ENCODE data around the gene TLK2. TPM values are rescaled to one million over a fixed set of nuclear protein-coding genes. Genes with fewer than 3 reads are reported as not detected.
"Not testable (repeated sequence)": the region's sequence is repeated elsewhere in the genome, so short reads cannot be mapped to it uniquely, and the experiment has no call there.

Gene TLK2
- polyA plus RNA-seq, 1 of the 3 experiments (the other 2 are of a cell fraction), result 51.9 TPM

- peaks cover 99% of the 10 kb centered on the region for H3K79me2 ChIP-seq (ENCODE audit: insufficient read depth)
These were observed 37.8 kb downstream of the TLK2 start for GRCh38 chr17:62516376-62516775.

GRCh38 chr17:62521295-62521694 lies 42.7 kb downstream of the TLK2 start:
- H4K20me1 ChIP-seq (ENCODE audit: insufficient read depth), result peaks cover 30% of the 10 kb centered on the region
- CTCF ChIA-PET; H3K27ac ChIP-seq (ENCODE audit: low read depth in 2 of 2, low read length in 1 of 2); H3K4me3 ChIP-seq (ENCODE audit: low read depth in 2 of 2, low read length in 1 of 2); POLR2A ChIA-PET; H3K9ac ChIP-seq; H3K4me1 ChIP-seq (ENCODE audit: control insufficient read depth in 1 of 2, insufficient read depth in 2 of 2, low read depth in 1 of 2, low read length in 1 of 2); H2AFZ ChIP-seq (ENCODE audit: low read depth); H3F3A ChIP-seq (replicated peaks; ENCODE audit: insufficient read depth); H3K9me3 ChIP-seq; H3K27me3 ChIP-seq (ENCODE audit: insufficient read depth); H3K4me2 ChIP-seq; H3K9me2 ChIP-seq; DNase-seq: not testable (repeated sequence)
- H3K36me3 ChIP-seq (replicated peaks in 1 of 2; ENCODE audit: control insufficient read depth in 1 of 2, insufficient read depth in 2 of 2, low read length in 1 of 2), result peaks cover 21 to 36% of the 10 kb centered on the region in 2 experiments
- peaks cover 60% of the 10 kb centered on the region for H3K79me2 ChIP-seq (ENCODE audit: insufficient read depth)
- WGBS (ENCODE audit: low lambda C conversion rate), result 91% methylated on average over 5 of the region's 5 CpGs

More at GRCh38 chr17:62516376-62516775, 37.8 kb downstream of the TLK2 start:
- POLR2A ChIA-PET; H3F3A ChIP-seq (replicated peaks; ENCODE audit: insufficient read depth); H3K4me3 ChIP-seq (ENCODE audit: low read depth in 2 of 2, low read length in 1 of 2); H3K27me3 ChIP-seq (ENCODE audit: insufficient read depth); CTCF ChIA-PET; H3K27ac ChIP-seq (ENCODE audit: low read depth in 2 of 2, low read length in 1 of 2); H2AFZ ChIP-seq (ENCODE audit: low read depth); H3K9me2 ChIP-seq; H3K4me2 ChIP-seq; H3K4me1 ChIP-seq (ENCODE audit: control insufficient read depth in 1 of 2, insufficient read depth in 2 of 2, low read depth in 1 of 2, low read length in 1 of 2); H3K9ac ChIP-seq; DNase-seq; H3K9me3 ChIP-seq: not testable (repeated sequence)
- 99% methylated on average over 11 of the region's 11 CpGs for WGBS (ENCODE audit: low lambda C conversion rate)
- H3K36me3 ChIP-seq (replicated peaks in 1 of 2; ENCODE audit: control insufficient read depth in 1 of 2, insufficient read depth in 2 of 2, low read length in 1 of 2), result peaks cover 0 to 31% of the 10 kb centered on the region in 2 experiments
- H4K20me1 ChIP-seq (ENCODE audit: insufficient read depth), result peaks cover 73% of the 10 kb centered on the region

GRCh38 chr17:62524077-62524476 lies 45.5 kb downstream of the TLK2 start:
- H3K27me3 ChIP-seq (ENCODE audit: insufficient read depth); POLR2A ChIA-PET; H3F3A ChIP-seq (replicated peaks; ENCODE audit: insufficient read depth); H3K9me3 ChIP-seq; H3K27ac ChIP-seq (ENCODE audit: low read depth in 2 of 2, low read length in 1 of 2); H3K4me1 ChIP-seq (ENCODE audit: control insufficient read depth in 1 of 2, insufficient read depth in 2 of 2, low read depth in 1 of 2, low read length in 1 of 2); H3K9me2 ChIP-seq; H3K4me2 ChIP-seq; H3K9ac ChIP-seq; H2AFZ ChIP-seq (ENCODE audit: low read depth); DNase-seq; H3K4me3 ChIP-seq (ENCODE audit: low read depth in 2 of 2, low read length in 1 of 2): not testable (repeated sequence)
- Histone ChIP-seq H4K20me1 (ENCODE audit: insufficient read depth) (peaks cover 13% of the 10 kb centered on the region), H3K36me3 (replicated peaks in 1 of 2; ENCODE audit: control insufficient read depth in 1 of 2, insufficient read depth in 2 of 2, low read length in 1 of 2) (peaks cover 24 to 40% of the 10 kb centered on the region in 2 experiments), H3K79me2 (ENCODE audit: insufficient read depth) (peaks cover 48% of the 10 kb centered on the region)
- 85% methylated on average over 6 of the region's 6 CpGs for WGBS (ENCODE audit: low lambda C conversion rate)
- CTCF ChIA-PET, result interaction anchor here (0.6 kb wide), 1 partner anchor 1493 kb away, joined by 3 read pairs; no protein-coding TSS in a partner anchor

GRCh38 chr17:62525317-62525716 lies 46.7 kb downstream of the TLK2 start:
- H3K9me3 ChIP-seq; H3K4me2 ChIP-seq; H3F3A ChIP-seq (replicated peaks; ENCODE audit: insufficient read depth); H3K27ac ChIP-seq (ENCODE audit: low read depth in 2 of 2, low read length in 1 of 2); H2AFZ ChIP-seq (ENCODE audit: low read depth); H4K20me1 ChIP-seq (ENCODE audit: insufficient read depth); H3K4me1 ChIP-seq (ENCODE audit: control insufficient read depth in 1 of 2, insufficient read depth in 2 of 2, low read depth in 1 of 2, low read length in 1 of 2); DNase-seq; H3K4me3 ChIP-seq (ENCODE audit: low read depth in 2 of 2, low read length in 1 of 2); CTCF ChIA-PET; H3K9ac ChIP-seq; POLR2A ChIA-PET; H3K9me2 ChIP-seq; H3K27me3 ChIP-seq (ENCODE audit: insufficient read depth): not testable (repeated sequence)
- Histone ChIP-seq H3K36me3 (replicated peaks in 1 of 2; ENCODE audit: control insufficient read depth in 1 of 2, insufficient read depth in 2 of 2, low read length in 1 of 2) (peaks cover 24 to 53% of the 10 kb centered on the region in 2 experiments), H3K79me2 (ENCODE audit: insufficient read depth) (peaks cover 44% of the 10 kb centered on the region)
- TF ChIP-seq PBX3 (IDR thresholded peaks at IDR 0.05), result 0 out of 2 replicates have a peak, but pooled peaks have one; percentile 9
- WGBS (ENCODE audit: low lambda C conversion rate), result 70% methylated on average over 6 of the region's 6 CpGs

GRCh38 chr17:62530936-62531335 lies 52.3 kb downstream of the TLK2 start:
- H3K4me2 ChIP-seq; H3F3A ChIP-seq (replicated peaks; ENCODE audit: insufficient read depth); CTCF ChIA-PET; H3K9me2 ChIP-seq; H3K27ac ChIP-seq (ENCODE audit: low read depth in 2 of 2, low read length in 1 of 2); POLR2A ChIA-PET; H3K4me3 ChIP-seq (ENCODE audit: low read depth in 2 of 2, low read length in 1 of 2); H3K9ac ChIP-seq; H3K4me1 ChIP-seq (ENCODE audit: control insufficient read depth in 1 of 2, insufficient read depth in 2 of 2, low read depth in 1 of 2, low read length in 1 of 2); H3K27me3 ChIP-seq (ENCODE audit: insufficient read depth); DNase-seq; H2AFZ ChIP-seq (ENCODE audit: low read depth); H4K20me1 ChIP-seq (ENCODE audit: insufficient read depth): not testable (repeated sequence)
- Histone ChIP-seq H3K79me2 (ENCODE audit: insufficient read depth) (peaks cover 73% of the 10 kb centered on the region), H3K36me3 (replicated peaks in 1 of 2; ENCODE audit: control insufficient read depth in 1 of 2, insufficient read depth in 2 of 2, low read length in 1 of 2) (peaks cover 6 to 65% of the 10 kb centered on the region in 2 experiments), H3K9me3 (peaks cover 13% of the 10 kb centered on the region)
- WGBS (ENCODE audit: low lambda C conversion rate), result 84% methylated on average over 1 of the region's 1 CpG

- H3F3A ChIP-seq (replicated peaks; ENCODE audit: insufficient read depth); H3K4me1 ChIP-seq (ENCODE audit: control insufficient read depth in 1 of 2, insufficient read depth in 2 of 2, low read depth in 1 of 2, low read length in 1 of 2); H3K9me3 ChIP-seq; H2AFZ ChIP-seq (ENCODE audit: low read depth); POLR2A ChIA-PET; H4K20me1 ChIP-seq (ENCODE audit: insufficient read depth); H3K4me2 ChIP-seq; H3K9me2 ChIP-seq; DNase-seq; H3K4me3 ChIP-seq (ENCODE audit: low read depth in 2 of 2, low read length in 1 of 2); CTCF ChIA-PET; H3K27ac ChIP-seq (ENCODE audit: low read depth in 2 of 2, low read length in 1 of 2); H3K9ac ChIP-seq; H3K27me3 ChIP-seq (ENCODE audit: insufficient read depth): not testable (repeated sequence)
- peaks cover 83% of the 10 kb centered on the region for H3K79me2 ChIP-seq (ENCODE audit: insufficient read depth)
- 97% methylated on average over 3 of the region's 4 CpGs for WGBS (ENCODE audit: low lambda C conversion rate)
- peaks cover 25 to 57% of the 10 kb centered on the region in 2 experiments for H3K36me3 ChIP-seq (replicated peaks in 1 of 2; ENCODE audit: control insufficient read depth in 1 of 2, insufficient read depth in 2 of 2, low read length in 1 of 2)
These were observed 57.9 kb downstream of the TLK2 start for GRCh38 chr17:62536557-62536956.

All from SK-N-SH (cell line).